RWPE2 (cell line): ENCODE measurements around the gene NT5C3B.

Source experiments
- ATAC-seq: fragments of 200-7000 bp; cut with Tn5 transposase; 3 replicates; pipeline ENCODE4 v1.9.1; 2021; ENCODE audit warnings: low read depth
- DNase-seq: peaks from one replicate; pipeline ENCODE4 v3.0.0-alpha.2; 2020; ENCODE audit warnings: low spot score
- H3K27ac ChIP-seq: fragments of 450-650 bp; 2 replicates; pipeline ENCODE4 v1.5.1; 2017; ENCODE audit warnings: mild to moderate bottlenecking; ENCODE audit not compliant: poor library complexity, severe bottlenecking
- H3K27me3 ChIP-seq: fragments of 250-450 bp; sonication (Bioruptor Pico); 2 replicates; pipeline ENCODE4 v1.5.1; 2021; ENCODE audit warnings: mild to moderate bottlenecking, moderate library complexity; ENCODE audit not compliant: insufficient read depth, poor library complexity, severe bottlenecking
- H3K36me3 ChIP-seq: fragments of 250-450 bp; sonication (Bioruptor Pico); 2 replicates; pipeline ENCODE4 v1.5.1; 2020; ENCODE audit warnings: low read depth, mild to moderate bottlenecking, moderate library complexity
- H3K4me1 ChIP-seq: fragments of 250-450 bp; sonication (Bioruptor Pico); 2 replicates; pipeline ENCODE4 v1.5.1; 2021; ENCODE audit warnings: mild to moderate bottlenecking, moderate library complexity; ENCODE audit not compliant: insufficient read depth, poor library complexity, severe bottlenecking
- H3K4me3 ChIP-seq: fragments of 250-450 bp; sonication (Bioruptor Pico); 2 replicates; pipeline ENCODE4 v1.5.1; 2021; ENCODE audit warnings: mild to moderate bottlenecking, moderate library complexity; ENCODE audit not compliant: severe bottlenecking
- H3K9me3 ChIP-seq: fragments of 250-450 bp; sonication (Bioruptor Pico); 2 replicates; pipeline ENCODE4 v1.5.1; 2021; ENCODE audit warnings: mild to moderate bottlenecking, moderate library complexity; ENCODE audit not compliant: severe bottlenecking
- CTCF ChIP-seq: fragments of 450-650 bp; IDR thresholded peaks from one replicate; pipeline ENCODE4 v1.5.1; 2017; ENCODE audit warnings: mild to moderate bottlenecking, moderate library complexity; ENCODE audit not compliant: poor library complexity, severe bottlenecking

NT5C3B gene

GRCh38 chr17:41785091-41785858 is 50.8 kb downstream of the NT5C3B start:
- no peak for TF ChIP-seq CTCF
- Histone ChIP-seq H3K9me3 (no peaks in the 10 kb centered on the region), H3K27ac (peak overlapping the region; percentile 94), H3K4me1 (peaks cover 15% of the 10 kb centered on the region), H3K27me3 (no peaks in the 10 kb centered on the region), H3K36me3 (peaks cover 29% of the 10 kb centered on the region), H3K4me3 (peak overlapping the region; percentile 85)
- DNase-seq (no peak), ATAC-seq (no peak)

DNA sequence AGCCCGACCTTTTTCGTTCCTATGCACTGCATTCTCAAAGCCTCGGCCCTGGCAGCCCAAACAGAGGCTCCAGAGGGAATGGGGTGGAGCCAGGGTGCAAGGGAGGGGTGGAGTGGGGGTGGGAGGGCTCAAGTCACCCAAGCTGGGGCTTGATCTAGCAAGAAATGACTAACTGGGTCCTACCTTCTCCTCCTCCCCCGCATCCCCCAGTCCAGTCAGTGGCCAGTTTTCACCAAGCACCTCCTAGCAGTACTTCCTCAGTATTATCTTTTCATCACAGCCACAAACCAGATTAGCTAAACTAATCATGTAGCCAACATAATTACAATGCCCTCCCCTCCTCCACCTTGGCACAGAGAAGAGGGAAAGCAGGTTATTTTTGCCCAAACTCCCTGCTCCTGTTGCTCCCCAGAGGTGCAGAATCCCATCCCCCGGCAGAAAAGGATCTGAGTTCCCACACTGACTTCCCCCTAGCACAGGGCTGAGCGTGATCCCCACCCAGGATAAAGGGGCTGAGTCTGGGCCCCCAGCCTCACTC is 51.8 kb downstream of the NT5C3B start:
- H3K4me3 ChIP-seq = peak overlapping the region; percentile 85
- DNase-seq = peak; percentile 85
- no peak for TF ChIP-seq CTCF
- no peaks in the 10 kb centered on the region for H3K9me3 ChIP-seq
- peaks cover 19% of the 10 kb centered on the region for H3K4me1 ChIP-seq
- H3K36me3 ChIP-seq = peaks cover 34% of the 10 kb centered on the region
- no peaks in the 10 kb centered on the region for H3K27me3 ChIP-seq
- peak; percentile 42 for ATAC-seq
- peak overlapping the region; percentile 94 for H3K27ac ChIP-seq

DNA sequence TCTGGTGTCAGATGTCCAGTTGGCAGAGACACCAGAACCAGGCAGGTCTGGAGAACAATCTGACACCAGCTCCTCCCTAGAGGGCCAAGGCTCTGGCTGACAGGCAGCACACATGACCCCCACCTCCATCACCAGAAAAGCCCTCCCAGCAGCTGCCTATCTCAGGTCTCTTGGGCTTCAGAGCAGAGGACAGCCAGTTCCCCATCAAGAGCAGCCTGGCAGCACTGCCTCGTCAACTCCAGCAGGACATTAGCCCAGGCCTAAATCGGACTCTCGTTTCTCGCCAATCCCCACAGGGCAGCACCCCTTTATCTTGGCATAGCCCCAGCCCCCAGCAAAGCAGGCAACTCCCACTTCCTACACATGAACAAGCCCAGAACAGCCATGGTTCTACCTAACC is 53.9 kb downstream of the NT5C3B start:
- Histone ChIP-seq H3K9me3 (no peaks in the 10 kb centered on the region), H3K4me1 (peaks cover 34% of the 10 kb centered on the region), H3K27me3 (no peaks in the 10 kb centered on the region), H3K27ac (peak overlapping the region; percentile 94), H3K36me3 (peaks cover 36% of the 10 kb centered on the region), H3K4me3 (no peak overlapping the region)
- ATAC-seq (no peak), DNase-seq (no peak)
- TF ChIP-seq CTCF = no peak

GRCh38 chr17:41781404-41782110 is 54.5 kb downstream of the NT5C3B start:
- Histone ChIP-seq H3K36me3 (peaks cover 42% of the 10 kb centered on the region), H3K9me3 (no peaks in the 10 kb centered on the region), H3K27ac (peak overlapping the region; percentile 94), H3K4me3 (no peak overlapping the region), H3K27me3 (no peaks in the 10 kb centered on the region), H3K4me1 (peaks cover 37% of the 10 kb centered on the region)
- TF ChIP-seq CTCF = no peak
- no peak for ATAC-seq
- DNase-seq = no peak
